ENCODE measurements around the gene BANP. TPM values are rescaled to one million over a fixed set of nuclear protein-coding genes. Genes with fewer than 3 reads are reported as not detected.
"Not testable (repeated sequence)": the region's sequence is repeated elsewhere in the genome, so short reads cannot be mapped to it uniquely, and the experiment has no call there.

BANP gene
- 10 to 100 TPM; 25.2 to 29.4 (median 25.9) TPM for total RNA-seq

GRCh38 chr16:87950765-87951551 is at the start of gene BANP:
BANP (plus strand) TSS chr16:87951434; CDS start chr16:87975116, 23,682 bp downstream.
- DNase-seq (peak; percentile 95), ATAC-seq (peak; percentile 96)
- peak within 1 kb of the TSS; percentile 98 for H3K4me3 Mint-ChIP-seq
- no peaks in the 10 kb centered on the region for H3K9me3 Mint-ChIP-seq
- H3K27me3 Mint-ChIP-seq (ENCODE audit: low read depth), result peaks cover 3% of the 10 kb centered on the region
- peaks cover 19% of the 10 kb centered on the region for H3K36me3 Mint-ChIP-seq (ENCODE audit: insufficient read depth)
- peaks cover 47% of the 10 kb centered on the region for H3K4me1 Mint-ChIP-seq (ENCODE audit: low read depth)

- not testable (repeated sequence) for ATAC-seq; H3K9me3 Mint-ChIP-seq; H3K36me3 Mint-ChIP-seq (ENCODE audit: insufficient read depth); H3K27me3 Mint-ChIP-seq (ENCODE audit: low read depth); H3K4me3 Mint-ChIP-seq; DNase-seq
- peaks cover 13% of the 10 kb centered on the region for H3K4me1 Mint-ChIP-seq (ENCODE audit: low read depth)
These were observed 46.3 kb upstream of the BANP start for GRCh38 chr16:87904963-87905362.

- H3K4me3 Mint-ChIP-seq; H3K36me3 Mint-ChIP-seq (ENCODE audit: insufficient read depth); ATAC-seq; H3K9me3 Mint-ChIP-seq; DNase-seq; H3K27me3 Mint-ChIP-seq (ENCODE audit: low read depth): not testable (repeated sequence)
- H3K4me1 Mint-ChIP-seq (ENCODE audit: low read depth), result peaks cover 13% of the 10 kb centered on the region
These were observed 45.7 kb upstream of the BANP start for GRCh38 chr16:87905521-87905920.

GRCh38 chr16:87908101-87908500 is 43.1 kb upstream of the BANP start:
- not testable (repeated sequence) for H3K36me3 Mint-ChIP-seq (ENCODE audit: insufficient read depth); H3K4me3 Mint-ChIP-seq; H3K27me3 Mint-ChIP-seq (ENCODE audit: low read depth); ATAC-seq; H3K9me3 Mint-ChIP-seq; DNase-seq
- peaks cover 13% of the 10 kb centered on the region for H3K4me1 Mint-ChIP-seq (ENCODE audit: low read depth)

GRCh38 chr16:87909203-87909935 is 41.9 kb upstream of the BANP start:
- not testable (repeated sequence) for H3K4me1 Mint-ChIP-seq (ENCODE audit: low read depth); H3K9me3 Mint-ChIP-seq; H3K27me3 Mint-ChIP-seq (ENCODE audit: low read depth); H3K36me3 Mint-ChIP-seq (ENCODE audit: insufficient read depth)
- peak; percentile 87 for DNase-seq
- peak; percentile 91 to 92 for ATAC-seq
- H3K4me3 Mint-ChIP-seq, result peak overlapping the region; percentile 26

GRCh38 chr16:87911106-87911763 is 40.0 kb upstream of the BANP start:
- H3K27me3 Mint-ChIP-seq (ENCODE audit: low read depth), result peaks cover 15% of the 10 kb centered on the region
- H3K4me3 Mint-ChIP-seq; H3K36me3 Mint-ChIP-seq (ENCODE audit: insufficient read depth); H3K9me3 Mint-ChIP-seq; H3K4me1 Mint-ChIP-seq (ENCODE audit: low read depth); ATAC-seq; DNase-seq: not testable (repeated sequence)

GRCh38 chr16:87912691-87913090 is 38.5 kb upstream of the BANP start:
- not testable (repeated sequence) for H3K4me3 Mint-ChIP-seq; H3K36me3 Mint-ChIP-seq (ENCODE audit: insufficient read depth); ATAC-seq; H3K9me3 Mint-ChIP-seq; DNase-seq; H3K4me1 Mint-ChIP-seq (ENCODE audit: low read depth)
- peaks cover 15% of the 10 kb centered on the region for H3K27me3 Mint-ChIP-seq (ENCODE audit: low read depth)

GRCh38 chr16:87914021-87914725 is 37.1 kb upstream of the BANP start:
- H3K36me3 Mint-ChIP-seq (ENCODE audit: insufficient read depth); H3K4me1 Mint-ChIP-seq (ENCODE audit: low read depth); H3K4me3 Mint-ChIP-seq; H3K9me3 Mint-ChIP-seq; DNase-seq; ATAC-seq: not testable (repeated sequence)
- peaks cover 18% of the 10 kb centered on the region for H3K27me3 Mint-ChIP-seq (ENCODE audit: low read depth)

- ATAC-seq, result no peak
- peaks cover 2% of the 10 kb centered on the region for H3K4me1 Mint-ChIP-seq (ENCODE audit: low read depth)
- no peak overlapping the region for H3K4me3 Mint-ChIP-seq
- DNase-seq, result no peak
- no peaks in the 10 kb centered on the region for H3K36me3 Mint-ChIP-seq (ENCODE audit: insufficient read depth)
- no peaks in the 10 kb centered on the region for H3K9me3 Mint-ChIP-seq
- peaks cover 16% of the 10 kb centered on the region for H3K27me3 Mint-ChIP-seq (ENCODE audit: low read depth)
These were observed 36.4 kb upstream of the BANP start for GRCh38 chr16:87914812-87915211.

GRCh38 chr16:87917503-87917902 is 33.7 kb upstream of the BANP start:
- peaks cover 16% of the 10 kb centered on the region for H3K27me3 Mint-ChIP-seq (ENCODE audit: low read depth)
- H3K4me1 Mint-ChIP-seq (ENCODE audit: low read depth), result peaks cover 2% of the 10 kb centered on the region
- DNase-seq (no peak), ATAC-seq (no peak)
- H3K4me3 Mint-ChIP-seq, result no peak overlapping the region
- H3K9me3 Mint-ChIP-seq, result no peaks in the 10 kb centered on the region
- no peaks in the 10 kb centered on the region for H3K36me3 Mint-ChIP-seq (ENCODE audit: insufficient read depth)

- H3K9me3 Mint-ChIP-seq, result no peaks in the 10 kb centered on the region
- no peak overlapping the region for H3K4me3 Mint-ChIP-seq
- peaks cover 2% of the 10 kb centered on the region for H3K4me1 Mint-ChIP-seq (ENCODE audit: low read depth)
- H3K27me3 Mint-ChIP-seq (ENCODE audit: low read depth), result peaks cover 15% of the 10 kb centered on the region
- ATAC-seq (no peak), DNase-seq (no peak)
- no peaks in the 10 kb centered on the region for H3K36me3 Mint-ChIP-seq (ENCODE audit: insufficient read depth)
These were observed 32.9 kb upstream of the BANP start for GRCh38 chr16:87918338-87918737.

- H3K36me3 Mint-ChIP-seq (ENCODE audit: insufficient read depth), result no peaks in the 10 kb centered on the region
- no peak overlapping the region for H3K4me3 Mint-ChIP-seq
- peaks cover 11% of the 10 kb centered on the region for H3K27me3 Mint-ChIP-seq (ENCODE audit: low read depth)
- no peaks in the 10 kb centered on the region for H3K9me3 Mint-ChIP-seq
- H3K4me1 Mint-ChIP-seq (ENCODE audit: low read depth), result peaks cover 2% of the 10 kb centered on the region
- no peak for DNase-seq
- ATAC-seq, result no peak
These were observed 32.2 kb upstream of the BANP start for GRCh38 chr16:87918866-87919680.

- Mint-ChIP-seq H3K9me3 (no peaks in the 10 kb centered on the region), H3K4me1 (ENCODE audit: low read depth) (peaks cover 2% of the 10 kb centered on the region), H3K4me3 (no peak overlapping the region), H3K36me3 (ENCODE audit: insufficient read depth) (no peaks in the 10 kb centered on the region), H3K27me3 (ENCODE audit: low read depth) (peaks cover 10% of the 10 kb centered on the region)
- ATAC-seq (no peak), DNase-seq (no peak)
These were observed 31.6 kb upstream of the BANP start for GRCh38 chr16:87919681-87919994.

All from activated T-cell treated with anti-CD3 and anti-CD28 coated beads, Interleukin-2, amount 50 U/mL, for 4 hours (primary cell).